Stomach (tissue), 4 donors: ENCODE results near the gene LAMB3.

Source experiments
- CTCF ChIP-seq, 7 experiments: fragments of 450-650 bp in 4 of 7; fragments of 200-600 bp in 3 of 7; sonication (generic) in 3 of 7; IDR thresholded peaks; one replicate each; pipeline ENCODE4 v1.5.1; 2016 to 2019; ENCODE audit warnings: antibody characterized with exemption in 7 of 7, control low read depth in 2 of 7, mild to moderate bottlenecking in 1 of 7
- POLR2AphosphoS5 ChIP-seq, 3 donors: sonication (generic); formaldehyde crosslinking; IDR thresholded peaks; one replicate each; pipeline ENCODE4 v1.6.1; 2016; ENCODE audit warnings: antibody characterized with exemption in 3 of 3

GRCh38 chr1:209626346-209627026 lies 25.7 kb downstream of the LAMB3 start:
- TF ChIP-seq CTCF (IDR thresholded peaks at IDR 0.05): no peak
- TF ChIP-seq POLR2AphosphoS5 (IDR thresholded peaks at IDR 0.05): no peak
